Putamen (tissue), 1 donor: ENCODE results near the gene CADM1.

ENCODE experiments used
- DNase-seq: peaks from one replicate; pipeline ENCODE4 v3.0.0-alpha.2; 2016; ENCODE audit warnings: low spot score

The CADM1 gene

DNA sequence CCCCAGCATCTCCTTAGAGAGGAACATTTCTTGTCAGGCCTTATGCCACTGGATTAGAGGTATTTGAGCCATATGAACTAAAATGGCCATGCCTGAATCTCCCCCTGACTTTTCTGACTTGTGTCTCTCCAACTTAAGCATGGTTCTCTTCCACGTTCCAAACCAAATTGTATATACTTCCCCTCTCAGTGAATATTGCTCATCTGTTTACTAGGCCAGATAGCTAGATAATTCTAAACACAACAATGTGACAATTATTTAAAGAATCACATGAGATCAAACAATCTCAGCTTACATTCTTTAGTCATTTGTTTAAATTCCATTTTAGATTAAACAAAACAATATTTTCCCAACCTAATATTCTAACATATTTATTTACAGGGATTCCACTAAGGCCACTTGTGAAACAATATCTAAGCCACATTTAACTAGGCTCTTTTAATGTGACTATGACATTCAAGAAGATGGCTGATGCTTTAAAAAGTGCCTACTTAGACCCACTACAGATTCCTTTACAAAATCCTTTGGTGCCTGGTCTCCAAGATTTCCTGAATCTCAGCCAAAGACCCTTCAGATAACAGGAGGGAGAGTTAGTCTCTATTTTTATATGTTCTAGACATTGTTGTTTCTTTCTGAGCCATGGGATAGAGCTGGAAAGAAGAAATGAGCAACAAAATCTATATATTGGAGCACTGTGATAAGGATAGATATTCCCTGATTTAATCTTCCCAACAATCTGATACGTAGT is 105.7 kb downstream of the CADM1 start:
- no peak for DNase-seq

GRCh38 chr11:115396533-115396932 is 107.7 kb downstream of the CADM1 start:
- no peak for DNase-seq

- DNase-seq, result no peak
These were observed 110.3 kb downstream of the CADM1 start for GRCh38 chr11:115393950-115394349.

GRCh38 chr11:115391598-115391997 is 112.6 kb downstream of the CADM1 start:
- DNase-seq, result no peak

GRCh38 chr11:115391160-115391559 is 113.1 kb downstream of the CADM1 start:
- no peak for DNase-seq

- DNase-seq, result no peak
These were observed 113.8 kb downstream of the CADM1 start for GRCh38 chr11:115390441-115390840.

GRCh38 chr11:115389790-115390189 is 114.4 kb downstream of the CADM1 start:
- DNase-seq, result no peak

- no peak for DNase-seq
These were observed 119.0 kb downstream of the CADM1 start for GRCh38 chr11:115385226-115385625.

GRCh38 chr11:115384236-115384635 is 120.0 kb downstream of the CADM1 start:
- no peak for DNase-seq

- no peak for DNase-seq
These were observed 120.8 kb downstream of the CADM1 start for GRCh38 chr11:115383431-115383830.

- no peak for DNase-seq
These were observed 124.7 kb downstream of the CADM1 start for GRCh38 chr11:115379528-115379927.

DNA sequence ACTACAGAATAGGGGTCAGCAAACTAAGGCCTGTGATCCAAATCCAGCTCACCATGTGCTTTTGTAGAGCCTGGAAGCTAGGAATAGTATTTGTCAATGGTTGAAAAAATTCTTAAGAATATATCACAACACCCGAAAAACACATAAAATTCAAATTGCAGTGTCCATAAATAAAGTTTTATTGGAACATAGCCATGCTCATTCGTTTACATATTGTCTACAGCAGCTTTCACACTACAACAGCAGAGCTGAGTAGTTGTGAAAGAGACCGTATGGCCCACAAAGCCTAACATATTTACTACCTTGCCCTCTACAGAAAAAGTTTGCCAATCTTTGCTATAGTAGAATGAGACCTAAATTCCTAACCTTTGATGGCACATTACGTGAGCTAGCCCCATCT is 125.7 kb downstream of the CADM1 start:
- no peak for DNase-seq

- no peak for DNase-seq
These were observed 126.3 kb downstream of the CADM1 start for GRCh38 chr11:115377882-115378296.

- no peak for DNase-seq
These were observed 135.6 kb downstream of the CADM1 start for GRCh38 chr11:115368616-115369015.

DNA sequence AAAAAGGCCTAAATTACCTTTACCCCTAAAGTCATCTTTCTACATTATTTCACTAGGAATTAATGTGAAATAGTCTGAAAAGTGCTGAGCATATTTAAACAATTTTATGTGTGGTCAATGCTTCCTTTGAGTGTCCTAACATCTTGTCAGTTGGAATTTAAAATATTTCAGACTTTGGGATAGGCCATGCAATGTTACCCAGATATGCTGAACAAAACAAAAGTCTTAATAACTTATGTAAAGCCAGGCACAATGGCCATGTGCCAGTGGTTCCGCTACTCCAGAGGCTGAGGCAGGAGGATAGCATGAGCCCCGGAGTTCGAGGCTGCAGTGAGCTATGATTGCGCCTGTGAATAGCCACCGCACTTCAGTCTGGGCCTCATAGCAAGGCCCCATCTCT is 137.4 kb downstream of the CADM1 start:
- DNase-seq, result no peak

GRCh38 chr11:115365907-115366306 is 138.3 kb downstream of the CADM1 start:
- no peak for DNase-seq

GRCh38 chr11:115364896-115365295 is 139.3 kb downstream of the CADM1 start:
- DNase-seq, result no peak

DNA sequence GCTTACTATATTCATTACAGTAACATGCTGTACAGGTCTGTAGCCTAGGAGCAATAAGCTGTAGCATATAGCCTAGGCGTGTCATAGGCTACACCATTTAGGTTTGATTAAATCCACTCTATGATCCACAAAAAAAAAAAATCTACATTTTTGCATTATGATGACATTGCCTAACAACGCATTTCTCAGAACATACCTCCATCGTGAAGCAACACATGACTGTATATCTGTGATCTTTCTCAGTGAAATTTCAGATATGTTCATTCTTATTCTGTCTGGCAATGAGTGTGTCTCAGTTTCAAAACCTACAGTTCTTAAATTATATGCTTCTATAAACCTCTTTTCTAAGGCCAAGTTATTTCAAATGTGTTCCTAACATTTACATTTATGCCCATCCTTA is 140.3 kb downstream of the CADM1 start:
- no peak for DNase-seq

DNA sequence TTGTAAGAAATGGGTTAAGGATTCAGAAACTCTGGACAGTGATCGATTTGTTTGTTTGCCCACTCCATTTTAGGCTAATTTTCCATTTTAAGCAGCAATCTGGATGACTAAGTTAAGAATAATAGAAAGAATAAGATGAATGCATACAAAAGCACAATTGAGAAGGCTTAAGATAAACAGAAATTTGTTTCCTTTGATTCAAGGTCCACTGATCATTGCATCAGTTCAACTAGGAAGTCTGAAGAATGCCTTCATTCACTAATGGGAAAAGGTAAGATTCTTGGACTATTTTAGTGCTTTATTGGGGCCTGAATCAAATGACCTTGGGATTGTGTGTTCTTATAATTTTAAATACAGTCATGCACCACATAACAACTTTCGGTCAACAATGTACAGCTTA is 140.8 kb downstream of the CADM1 start:
- DNase-seq, result no peak

DNA sequence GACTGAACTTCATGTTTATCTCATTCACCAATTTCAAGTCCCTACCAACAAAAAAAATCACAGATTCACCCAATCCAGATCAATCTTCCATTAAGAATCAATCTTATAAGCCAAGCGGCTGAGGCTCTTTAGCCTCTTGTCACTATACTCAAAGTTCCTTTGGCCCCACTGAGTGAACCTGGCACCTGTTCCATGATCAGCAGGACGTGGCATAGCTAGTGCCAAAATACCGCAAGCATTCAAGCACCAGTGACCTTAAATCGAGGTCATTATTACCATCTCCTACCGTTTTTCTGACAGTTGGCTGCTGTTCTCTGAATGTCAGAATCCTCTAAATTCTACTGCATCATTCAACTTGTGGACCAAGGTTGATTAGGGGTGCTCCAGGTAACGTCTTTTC is 141.2 kb downstream of the CADM1 start:
- no peak for DNase-seq

DNA sequence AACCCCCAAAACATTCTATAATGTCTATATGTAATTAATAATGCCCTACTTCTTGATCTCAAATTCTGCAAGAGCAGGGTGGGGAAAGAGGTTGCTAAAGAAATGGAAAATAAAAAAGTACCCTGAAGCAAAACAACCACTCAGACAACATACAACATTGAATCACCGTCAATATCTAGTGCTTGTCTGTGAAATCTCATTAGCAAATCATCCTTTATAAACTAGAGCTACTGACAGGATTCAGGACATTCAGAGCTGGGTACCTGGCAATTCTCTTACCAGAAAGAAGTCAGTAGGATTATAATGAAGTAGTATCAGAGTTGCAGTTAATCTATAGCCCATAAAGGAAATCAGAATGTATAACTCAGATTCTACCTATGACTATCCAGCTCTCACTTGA is 143.2 kb downstream of the CADM1 start:
- no peak for DNase-seq

DNA sequence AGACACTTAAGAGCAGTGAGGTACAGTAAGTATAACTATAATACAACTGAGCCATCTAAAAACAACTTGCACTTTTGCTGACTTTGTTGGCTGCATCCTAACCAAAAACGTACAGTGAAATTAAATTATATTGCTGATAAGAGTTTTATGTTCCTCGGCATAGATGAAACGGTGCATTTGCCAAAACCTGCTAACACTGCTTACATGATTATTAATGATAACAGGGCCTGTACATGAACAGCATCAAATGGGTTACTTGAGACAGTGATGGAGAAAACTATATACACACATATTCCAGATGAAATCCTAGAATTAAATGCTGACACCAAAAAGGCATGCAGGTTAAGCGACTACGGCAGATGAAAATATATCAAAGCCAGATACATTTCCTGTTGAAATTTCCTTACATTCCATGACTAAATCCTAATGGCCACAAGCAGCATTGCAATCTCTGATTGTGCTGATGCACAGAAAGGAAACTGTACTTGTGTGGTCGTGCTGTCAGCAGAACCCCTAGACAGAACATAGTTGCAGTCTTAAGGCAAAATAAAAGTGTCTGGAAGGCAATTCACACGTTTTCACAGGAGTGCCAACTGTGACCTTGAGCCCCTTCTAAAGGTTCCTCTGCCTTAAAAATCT is 143.9 kb downstream of the CADM1 start:
- DNase-seq, result no peak

DNA sequence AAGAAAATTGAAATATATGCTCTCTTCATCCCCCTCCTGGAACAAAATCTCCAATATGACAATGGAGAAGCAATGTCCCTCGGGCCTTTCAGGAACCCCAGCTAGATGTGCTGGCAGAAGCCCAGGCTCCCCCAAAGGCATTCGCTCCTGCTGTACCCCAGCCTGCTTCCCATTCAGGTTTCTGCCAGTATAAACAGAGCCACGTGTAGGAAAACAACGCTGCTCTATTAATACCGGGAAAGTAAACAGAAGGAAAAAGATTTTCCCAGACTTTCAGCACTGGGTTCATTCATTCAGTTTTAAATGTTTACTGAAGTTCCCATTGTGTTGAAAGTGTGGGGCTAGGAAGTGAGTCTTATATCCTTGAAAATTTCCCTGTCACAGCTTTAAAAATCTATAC is 147.1 kb downstream of the CADM1 start:
- no peak for DNase-seq
